ENCODE measurements around the gene HTRA2.

Gene HTRA2

DNA sequence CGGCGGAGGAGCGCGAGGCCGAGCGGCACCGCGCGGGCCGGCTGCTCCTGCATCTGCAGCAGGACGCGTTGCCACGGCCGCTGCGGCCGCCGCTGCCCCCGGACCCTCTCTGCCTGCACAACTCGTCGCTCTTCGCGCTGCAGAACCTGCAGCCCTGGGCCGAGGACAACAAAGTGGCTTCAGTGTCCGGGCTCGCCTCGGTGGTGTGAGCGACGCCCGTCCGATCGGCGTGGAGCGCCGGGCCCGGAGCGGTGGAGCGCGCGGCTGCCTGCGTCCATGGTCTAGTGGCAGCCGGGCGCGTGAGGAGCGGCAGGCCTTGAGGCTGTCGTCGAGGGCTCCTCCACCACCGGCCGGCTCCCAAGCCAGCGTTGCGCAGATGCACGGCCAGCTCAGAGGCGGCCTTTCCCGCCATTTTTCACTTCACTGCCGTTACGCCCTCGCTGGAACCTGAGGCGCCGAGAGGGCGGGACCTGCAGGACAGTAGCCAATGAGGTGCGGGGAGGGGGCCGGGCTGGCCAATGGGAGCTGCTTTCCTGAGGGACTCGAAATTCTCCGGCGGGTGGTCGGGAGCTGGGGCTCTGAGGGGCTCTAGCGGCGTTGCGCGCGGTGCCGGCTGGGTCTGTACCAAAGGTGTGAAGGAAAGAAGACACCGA lies 13.6 kb upstream of the HTRA2 start:
- Histone ChIP-seq H4K20me1 (peaks cover 0 to 37% (median 23%) of the 10 kb centered on the region in 11 experiments; a peak in 15 of 22 replicates), H3K27me3 (peaks cover 91 to 100% (median 98%) of the 10 kb centered on the region in 11 experiments), H3K9me3 (replicated peaks in 1 of 11) (peaks cover 4 to 29% (median 17%) of the 10 kb centered on the region in 11 experiments; a peak in 15 of 22 replicates), H3K4me2 (no peak overlapping the region), H3K27ac (no peak overlapping the region), H3K4me3 (0 out of 20 replicates have a peak overlapping the region, but pooled peaks of 1 of the 10 experiments have one; percentile 1), H3K9ac (no peak overlapping the region), H3K4me1 (peaks cover 5 to 19% (median 8%) of the 10 kb centered on the region in 10 experiments; a peak in 11 of 20 replicates), H3K36me3 (no peaks in the 10 kb centered on the region)
- no peak for TF ChIP-seq Cebpa-rat (IDR thresholded peaks at IDR 0.05)

DNA sequence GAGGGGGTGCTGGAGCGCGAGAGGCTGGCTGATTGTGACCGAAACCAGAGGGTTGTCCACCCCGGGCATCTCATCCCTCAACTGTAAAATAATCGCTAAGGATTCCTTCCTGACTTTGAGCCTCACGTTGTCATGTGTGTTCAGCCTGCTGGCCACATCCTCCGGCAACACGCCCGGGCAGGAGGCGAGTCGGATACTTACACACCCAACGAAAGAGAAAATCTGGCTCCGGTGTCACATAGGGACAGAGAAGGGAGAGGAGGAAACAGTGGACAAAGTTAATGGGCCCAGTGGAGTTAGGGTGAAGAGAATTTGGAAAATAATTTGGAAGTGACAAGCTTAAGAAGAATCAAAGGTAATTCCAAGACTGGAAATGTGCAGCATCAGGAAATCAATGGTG lies 13.1 kb upstream of the HTRA2 start:
- TF ChIP-seq Cebpa-rat (IDR thresholded peaks at IDR 0.05): no peak
- no peak overlapping the region for H3K9ac ChIP-seq
- peaks cover 86 to 98% (median 93%) of the 10 kb centered on the region in 11 experiments for H3K27me3 ChIP-seq
- no peak overlapping the region for H3K27ac ChIP-seq
- no peaks in the 10 kb centered on the region for H3K36me3 ChIP-seq
- H3K9me3 ChIP-seq (replicated peaks in 1 of 11): peaks cover 4 to 29% (median 17%) of the 10 kb centered on the region in 11 experiments; a peak in 15 of 22 replicates
- H3K4me1 ChIP-seq: peaks cover 5 to 19% (median 8%) of the 10 kb centered on the region in 10 experiments; a peak in 11 of 20 replicates
- no peak overlapping the region for H3K4me3 ChIP-seq
- H3K4me2 ChIP-seq: no peak overlapping the region
- H4K20me1 ChIP-seq: peaks cover 0 to 37% (median 23%) of the 10 kb centered on the region in 11 experiments; a peak in 15 of 22 replicates

DNA sequence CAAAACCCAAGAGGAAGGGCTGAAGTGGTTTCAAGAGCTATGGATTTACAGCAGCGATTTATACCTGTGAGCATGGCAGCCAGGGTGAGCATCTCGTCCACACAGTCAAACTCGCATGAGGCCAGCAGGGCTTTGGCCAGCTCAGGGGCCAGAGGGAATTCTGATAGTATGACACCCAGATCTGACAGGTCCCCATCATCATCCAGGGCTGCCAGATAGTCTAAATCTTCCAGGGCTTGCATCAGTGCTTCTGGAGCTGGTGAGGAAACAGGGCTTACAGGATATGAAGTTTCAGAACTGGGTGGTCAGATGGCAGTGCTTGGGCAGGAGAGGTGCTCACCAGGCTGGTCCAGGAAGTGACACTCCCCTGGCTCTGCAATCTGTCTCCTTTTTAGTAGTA lies 7.2 kb upstream of the HTRA2 start:
- Histone ChIP-seq H3K27ac (no peak overlapping the region), H3K9me3 (replicated peaks in 1 of 11) (0 out of 22 replicates have a peak, but pooled peaks cover 0 to 6% (median 0%) of the 10 kb centered on the region in 11 experiments), H3K36me3 (peaks cover 15 to 26% (median 23%) of the 10 kb centered on the region in 11 experiments), H3K27me3 (peaks cover 27 to 45% (median 37%) of the 10 kb centered on the region in 11 experiments), H3K9ac (no peak overlapping the region), H3K4me3 (no peak overlapping the region), H3K4me1 (peaks cover 0 to 27% (median 18%) of the 10 kb centered on the region in 10 experiments; a peak in 19 of 20 replicates), H4K20me1 (peaks cover 0 to 9% (median 0%) of the 10 kb centered on the region in 11 experiments; a peak in 8 of 22 replicates), H3K4me2 (peak overlapping the region in 2 of 11 experiments; percentile 2 to 12; a peak in 1 of 22 replicates)
- no peak for TF ChIP-seq Cebpa-rat (IDR thresholded peaks at IDR 0.05)

DNA sequence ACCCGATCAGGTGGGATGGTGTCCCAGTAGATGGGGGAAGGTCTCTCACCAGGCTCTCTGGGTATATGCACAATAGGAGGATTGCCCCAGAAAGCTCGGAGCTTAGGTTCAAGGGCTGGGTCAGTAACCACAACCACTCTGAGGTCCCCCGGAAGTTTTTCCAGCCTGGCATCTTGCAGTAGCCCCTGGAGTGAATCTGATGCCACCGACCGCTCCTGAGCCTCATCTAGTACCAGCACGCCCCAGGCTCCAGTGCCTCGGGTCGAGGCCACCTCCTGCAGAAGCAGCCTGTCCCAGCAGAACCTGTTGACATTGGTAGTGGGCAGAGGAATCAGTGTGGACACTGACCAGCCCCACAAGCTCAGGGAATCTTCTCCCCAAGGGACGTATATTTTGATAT lies 5.7 kb upstream of the HTRA2 start:
- H3K4me1 ChIP-seq: peaks cover 9 to 39% (median 30%) of the 10 kb centered on the region in 10 experiments
- 0 out of 22 replicates have a peak, but pooled peaks cover 0 to 6% (median 0%) of the 10 kb centered on the region in 11 experiments for H3K9me3 ChIP-seq (replicated peaks in 1 of 11)
- H3K36me3 ChIP-seq: peaks cover 24 to 38% (median 34%) of the 10 kb centered on the region in 11 experiments
- H3K27me3 ChIP-seq: peaks cover 13 to 30% (median 22%) of the 10 kb centered on the region in 11 experiments; a peak in 21 of 22 replicates
- no peak overlapping the region for H3K27ac ChIP-seq
- peaks cover 0 to 22% (median 10%) of the 10 kb centered on the region in 11 experiments; a peak in 10 of 22 replicates for H4K20me1 ChIP-seq
- no peak for TF ChIP-seq Cebpa-rat (IDR thresholded peaks at IDR 0.05)
- no peak overlapping the region for H3K4me3 ChIP-seq
- H3K4me2 ChIP-seq: no peak overlapping the region
- no peak overlapping the region for H3K9ac ChIP-seq

DNA sequence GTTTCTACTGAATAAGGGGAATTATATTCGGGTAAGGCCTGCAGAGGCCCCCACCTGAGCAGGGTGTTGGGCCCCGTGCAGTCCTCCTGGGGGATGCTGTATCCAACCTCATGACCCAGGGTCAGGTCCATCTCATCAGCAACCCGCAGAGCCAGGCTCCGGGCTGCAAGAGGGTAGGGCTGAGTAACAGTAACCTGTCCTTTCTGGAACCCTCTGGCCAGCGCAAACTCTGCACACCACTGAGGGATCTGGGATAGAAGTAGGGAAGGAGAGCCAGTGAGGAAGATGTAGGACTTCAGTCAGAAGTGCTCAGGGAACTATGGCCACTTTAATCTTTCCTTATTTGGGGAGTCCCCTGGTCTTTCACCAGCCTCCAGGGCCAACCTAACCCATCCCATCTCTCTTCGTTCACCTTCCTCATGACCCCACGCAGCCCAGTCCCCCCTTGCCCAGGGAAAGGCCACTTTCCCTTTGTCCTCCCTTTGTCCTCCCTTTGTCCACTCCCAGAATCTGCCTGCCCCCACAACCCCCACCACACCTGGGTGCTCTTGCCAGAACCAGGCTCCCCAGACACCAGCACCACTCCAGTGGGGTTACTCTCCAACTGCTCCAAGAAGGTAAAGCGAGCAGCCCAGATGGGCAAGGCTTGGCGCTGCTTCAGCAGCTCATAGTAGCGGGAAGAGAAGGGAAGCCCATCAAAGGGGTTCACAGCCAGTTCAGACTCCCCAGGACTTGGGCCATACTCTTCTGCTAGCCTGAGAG lies 4.6 kb upstream of the HTRA2 start:
- TF ChIP-seq Cebpa-rat (IDR thresholded peaks at IDR 0.05): no peak
- Histone ChIP-seq H3K4me2 (peak overlapping the region in 2 of 11 experiments; percentile 57 to 94; a peak in 3 of 22 replicates), H3K9me3 (replicated peaks in 1 of 11) (0 out of 22 replicates have a peak, but pooled peaks cover 0 to 6% (median 0%) of the 10 kb centered on the region in 11 experiments), H3K4me3 (no peak overlapping the region), H3K27ac (no peak overlapping the region), H4K20me1 (peaks cover 0 to 22% (median 11%) of the 10 kb centered on the region in 11 experiments; a peak in 10 of 22 replicates), H3K4me1 (peaks cover 9 to 39% (median 30%) of the 10 kb centered on the region in 10 experiments), H3K36me3 (peaks cover 24 to 38% (median 34%) of the 10 kb centered on the region in 11 experiments), H3K9ac (no peak overlapping the region), H3K27me3 (peaks cover 2 to 19% (median 10%) of the 10 kb centered on the region in 11 experiments; a peak in 13 of 22 replicates)

DNA sequence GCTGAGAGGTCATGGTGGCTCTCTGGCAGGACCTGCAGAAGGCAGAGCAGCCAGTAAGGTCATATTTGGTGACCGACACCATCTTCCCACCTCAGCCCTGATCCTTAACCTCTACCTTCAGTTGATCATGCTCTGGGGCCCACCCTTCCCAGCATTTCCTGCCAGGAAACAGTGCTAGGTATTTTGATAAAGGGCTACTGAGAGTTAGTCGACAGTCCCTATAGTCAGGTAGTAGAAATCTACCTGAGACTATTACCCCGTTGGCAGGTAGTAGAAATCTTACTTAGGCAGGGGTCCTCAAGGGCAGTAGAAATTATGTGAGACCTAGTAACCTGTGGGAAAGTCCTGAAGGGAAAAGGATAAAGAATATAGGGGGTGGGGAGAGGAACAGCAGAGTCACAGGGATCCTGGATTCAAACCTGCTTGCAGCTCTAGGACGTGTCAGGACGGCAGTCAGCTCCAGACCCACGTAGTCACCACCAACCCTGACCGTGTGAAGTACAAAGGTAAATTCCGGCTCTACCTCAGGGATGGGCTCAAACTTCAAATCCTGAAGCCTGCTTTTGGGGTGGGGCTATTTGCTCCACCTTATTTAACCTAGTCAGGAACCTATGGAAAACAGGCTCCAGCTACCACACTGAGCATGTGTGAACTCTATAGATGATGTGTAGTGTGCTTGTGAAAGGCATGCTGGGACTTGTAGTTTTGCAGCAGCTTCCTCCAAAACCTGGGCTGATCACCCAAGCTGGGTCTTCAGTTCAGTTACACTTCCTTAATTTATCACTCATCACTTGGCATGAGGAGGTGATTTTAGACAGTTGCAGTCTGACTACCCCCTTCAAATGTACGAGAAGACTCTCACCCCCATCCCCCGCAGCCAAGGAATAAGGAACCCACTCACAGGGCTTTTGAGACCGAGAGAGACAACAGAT lies 3.8 kb upstream of the HTRA2 start, which contains the start of gene DQX1:
DQX1 (minus strand) TSS at position 515 of the 932 bp plus-strand sequence; CDS start at position 13, 502 bp downstream.
- Histone ChIP-seq H3K27me3 (peaks cover 0 to 10% (median 2%) of the 10 kb centered on the region in 11 experiments; a peak in 6 of 22 replicates), H3K9ac (peak within 1 kb of the TSS in 2 of 11 experiments; percentile 4 to 9; a peak in 3 of 22 replicates), H4K20me1 (peaks cover 0 to 22% (median 11%) of the 10 kb centered on the region in 11 experiments; a peak in 10 of 22 replicates), H3K9me3 (replicated peaks in 1 of 11) (0 out of 22 replicates have a peak, but pooled peaks cover 0 to 6% (median 0%) of the 10 kb centered on the region in 11 experiments), H3K4me1 (peaks cover 12 to 40% (median 34%) of the 10 kb centered on the region in 10 experiments), H3K36me3 (peaks cover 24 to 38% (median 34%) of the 10 kb centered on the region in 11 experiments), H3K4me2 (peak within 1 kb of the TSS in 9 of 11 experiments; percentile 18 to 99 (median 97); a peak in 17 of 22 replicates), H3K4me3 (peak within 1 kb of the TSS in 3 of 10 experiments; percentile 17 to 90 (median 48); a peak in 5 of 20 replicates), H3K27ac (peak within 1 kb of the TSS in 6 of 11 experiments; percentile 28 to 63 (median 48); a peak in 12 of 22 replicates)
- no peak for TF ChIP-seq Cebpa-rat (IDR thresholded peaks at IDR 0.05)

DNA sequence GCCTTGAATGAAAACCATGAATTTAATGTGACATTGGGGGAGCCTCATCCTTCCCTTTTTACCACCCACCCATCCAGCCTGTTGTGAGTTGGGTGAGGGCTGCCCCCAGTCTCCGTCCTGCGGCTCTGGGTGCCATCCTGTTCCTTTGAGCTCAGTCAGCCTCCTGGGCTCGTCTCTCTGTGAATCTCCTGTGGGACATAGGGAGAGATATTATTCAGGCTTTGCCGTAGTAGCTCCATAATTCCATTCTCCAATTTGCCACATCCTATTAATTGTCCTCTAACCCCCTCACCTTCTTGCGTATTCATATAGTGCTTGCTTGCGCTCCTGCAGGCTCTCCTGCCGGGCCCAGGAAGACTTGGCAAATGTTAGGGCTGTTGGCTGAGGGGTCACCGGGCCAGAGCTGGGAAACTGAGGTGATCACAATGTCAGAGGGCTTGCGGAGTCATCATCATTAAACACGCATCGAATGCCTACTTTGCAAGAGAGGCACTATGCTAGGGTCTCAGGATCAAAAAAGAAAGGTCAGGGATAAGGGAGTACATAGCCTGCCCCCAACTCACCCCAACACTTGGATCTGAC lies 3.0 kb upstream of the HTRA2 start:
- Histone ChIP-seq H4K20me1 (peaks cover 0 to 22% (median 11%) of the 10 kb centered on the region in 11 experiments; a peak in 10 of 22 replicates), H3K36me3 (peaks cover 24 to 38% (median 34%) of the 10 kb centered on the region in 11 experiments), H3K9me3 (replicated peaks in 1 of 11) (0 out of 22 replicates have a peak, but pooled peaks cover 0 to 6% (median 0%) of the 10 kb centered on the region in 11 experiments), H3K9ac (peak overlapping the region in 2 of 11 experiments; percentile 4 to 9; a peak in 3 of 22 replicates), H3K27ac (peak overlapping the region in 6 of 11 experiments; percentile 28 to 63 (median 48); a peak in 12 of 22 replicates), H3K4me1 (peaks cover 19 to 48% (median 42%) of the 10 kb centered on the region in 10 experiments), H3K4me3 (peak overlapping the region in 2 of 10 experiments; percentile 48 to 90; a peak in 4 of 20 replicates), H3K4me2 (peak overlapping the region in 9 of 11 experiments; percentile 18 to 99 (median 97); a peak in 16 of 22 replicates), H3K27me3 (peaks cover 0 to 9% (median 0%) of the 10 kb centered on the region in 11 experiments; a peak in 5 of 22 replicates)
- TF ChIP-seq Cebpa-rat (IDR thresholded peaks at IDR 0.05): no peak

Measured in BLaER1 treated with 17β-estradiol and CSF1 and Interleukin-3, amounts not matched to agents 10 nM and 100 nM (cell line).